ENCODE data around the gene NBPF26. TPM values are rescaled to one million over a fixed set of nuclear protein-coding genes. Genes with fewer than 3 reads are reported as not detected.
A peak's percentile ranks its signal among the peaks of the same experiment; 100 is the strongest.
"Not testable (repeated sequence)": the region's sequence is repeated elsewhere in the genome, so short reads cannot be mapped to it uniquely, and the experiment has no call there.

Gene NBPF26
- total and polyA plus RNA-seq, 2 of the 13 experiments (the other 11 are each of a cell fraction or from before 2014, with no cell fraction given): 5.3 to 6.4 TPM

DNA sequence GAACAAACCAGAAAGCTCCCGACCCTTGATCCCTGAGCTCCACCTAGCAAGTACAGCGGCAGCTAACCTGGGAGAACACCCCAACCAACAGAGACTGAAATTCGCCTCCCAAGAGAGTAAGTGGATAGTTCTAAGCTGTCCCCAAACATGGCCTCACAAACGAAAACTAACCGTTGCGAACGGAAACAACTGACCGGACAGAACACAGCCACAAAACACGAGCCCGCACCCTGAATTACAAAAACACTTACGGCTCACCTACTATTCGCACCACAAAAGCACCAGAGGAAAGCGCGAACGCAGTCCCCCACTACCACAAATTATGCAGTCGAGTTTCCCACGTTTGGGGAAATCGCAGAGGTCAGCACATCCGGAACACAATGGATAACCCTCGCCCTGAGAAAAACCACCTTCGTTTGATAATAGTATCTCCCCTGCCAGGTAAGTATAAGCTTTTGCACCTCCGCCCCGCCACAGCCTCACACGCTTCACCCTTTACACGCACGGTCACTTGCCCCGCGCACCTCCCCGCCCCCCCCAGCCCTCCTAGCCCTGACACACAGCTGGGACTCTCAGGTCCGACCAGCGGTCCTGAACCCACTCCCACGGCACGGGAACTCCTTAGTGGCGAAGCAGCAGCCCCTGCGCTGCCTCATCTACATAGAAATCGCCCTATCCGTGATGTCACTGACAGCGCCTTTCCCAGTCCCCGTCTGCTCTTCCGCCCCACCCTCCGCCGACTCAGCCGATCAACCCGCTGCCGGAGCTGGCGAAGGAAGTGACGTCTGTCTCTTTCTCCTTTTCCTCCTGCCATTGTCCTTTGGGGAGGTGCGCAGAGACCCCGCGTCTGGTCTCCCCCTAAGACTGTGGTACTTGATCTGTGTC, 127.0 kb downstream of the NBPF26 start:
- Histone ChIP-seq H3K27ac (ENCODE audit: extremely low read length, insufficient read depth, low read length) (peak overlapping the region; percentile 48), H3K4me3 (replicated peaks in 1 of 3; ENCODE audit: insufficient read depth in 1 of 3, low read depth in 2 of 3, low read length in 3 of 3) (peak overlapping the region; percentile 37 to 54 (median 52); a peak in 5 of 6 replicates), H3K4me2 (ENCODE audit: low read depth, low read length) (peak overlapping the region; percentile 62), H3K9ac (ENCODE audit: insufficient read depth, low read depth, low read length) (peak overlapping the region; percentile 43; the same call in 1 of the 2 replicates)
- H4K20me1 ChIP-seq (ENCODE audit: insufficient read depth, low read length); CTCF ChIA-PET (ENCODE audit: low intra/inter-chr PET ratio, low total read pairs); H3K9me3 ChIP-seq (ENCODE audit: low read length); FAIRE-seq; H2AFZ ChIP-seq (ENCODE audit: low read length); H3K36me3 ChIP-seq (replicated peaks in 1 of 2; ENCODE audit: control insufficient read depth in 1 of 2, insufficient read depth in 2 of 2, low read length in 2 of 2); H3K4me1 ChIP-seq (ENCODE audit: insufficient read depth, low read length); H3K27me3 ChIP-seq (ENCODE audit: control insufficient read depth in 1 of 2, insufficient read depth in 2 of 2, low read length in 2 of 2); in situ Hi-C loops (cut with HindIII; ENCODE audit: extremely low pct_ligation_motif_present, low pct_unique_long_range_greater_than_20kb); H3K79me2 ChIP-seq (ENCODE audit: insufficient read depth, low read length); intact Hi-C loops (cut with micrococcal nuclease; ENCODE audit: unreplicated experiment): not testable (repeated sequence)
- peak; percentile 92 for DNase-seq (ENCODE audit: low spot score)
- TSS peak; percentile 99 for BruUV-seq (replicated peaks)
- POLR2A ChIA-PET: interaction anchor here (0.6 kb wide), 1 partner anchor 92 kb away, joined by 3 read pairs; no protein-coding TSS in a partner anchor
- under 1% methylated on average over 33 of the region's 50 CpGs for WGBS (ENCODE audit: low lambda C conversion rate)
- peak; percentile 93 for ATAC-seq
- TF ChIP-seq BCL6 (CRISPR knock-in tag; IDR thresholded peaks at IDR 0.05) (peak; percentile 9; the same call in 1 of the 2 replicates), KDM2A (CRISPR knock-in tag; IDR thresholded peaks at IDR 0.05; ENCODE audit: borderline replicate concordance, low read depth) (peak; percentile 23; the same call in 1 of the 2 replicates), RBFOX2 (IDR thresholded peaks at IDR 0.05; ENCODE audit: low read depth, low read length) (peak; percentile 70), GATAD2A (CRISPR knock-in tag; IDR thresholded peaks at IDR 0.05) (0 out of 2 replicates have a peak, but pooled peaks have one; percentile 25), MAFK (conservative IDR thresholded peaks at IDR 0.05 in 1 of 2, IDR thresholded peaks at IDR 0.05 in 1 of 2; ENCODE audit: low read length in 2 of 2) (peak; percentile 82 to 86), ARNT2 (CRISPR knock-in tag; IDR thresholded peaks at IDR 0.05; ENCODE audit: low read depth) (0 out of 2 replicates have a peak, but pooled peaks have one; percentile 35), POLR2G (IDR thresholded peaks at IDR 0.05; ENCODE audit: low read depth, low read length) (peak; percentile 91), YEATS4 (CRISPR knock-in tag; IDR thresholded peaks at IDR 0.05; ENCODE audit: borderline replicate concordance) (peak; percentile 6; the same call in 1 of the 2 replicates), ZGPAT (CRISPR knock-in tag; IDR thresholded peaks at IDR 0.05) (peak; percentile 67; the same call in 1 of the 2 replicates), ZNF143 (CRISPR knock-in tag; IDR thresholded peaks at IDR 0.05) (peak; percentile 74), ZNF557 (CRISPR knock-in tag; IDR thresholded peaks at IDR 0.05) (0 out of 2 replicates have a peak, but pooled peaks have one; percentile 40), CBX1 (IDR thresholded peaks at IDR 0.05; ENCODE audit: low read depth) (peak; percentile 95), REPIN1 (CRISPR knock-in tag; IDR thresholded peaks at IDR 0.05; ENCODE audit: borderline replicate concordance, low read depth) (0 out of 2 replicates have a peak, but pooled peaks have one; percentile 30), GTF2F1 (IDR thresholded peaks at IDR 0.05; ENCODE audit: low read length) (peak; percentile 81; the same call in 1 of the 2 replicates), ZBTB21 (CRISPR knock-in tag; IDR thresholded peaks at IDR 0.05) (peak; percentile 81; the same call in 1 of the 2 replicates), HNRNPH1 (optimal IDR thresholded peaks at IDR 0.05; ENCODE audit: low read depth, low read length) (peak; percentile 86), ZNF644 (CRISPR knock-in tag; IDR thresholded peaks at IDR 0.05; ENCODE audit: low read depth) (peak; percentile 73; the same call in 1 of the 2 replicates), MIXL1 (CRISPR knock-in tag; IDR thresholded peaks at IDR 0.05) (0 out of 2 replicates have a peak, but pooled peaks have one; percentile 22)
- TF ChIP-seq, protein P1, sequence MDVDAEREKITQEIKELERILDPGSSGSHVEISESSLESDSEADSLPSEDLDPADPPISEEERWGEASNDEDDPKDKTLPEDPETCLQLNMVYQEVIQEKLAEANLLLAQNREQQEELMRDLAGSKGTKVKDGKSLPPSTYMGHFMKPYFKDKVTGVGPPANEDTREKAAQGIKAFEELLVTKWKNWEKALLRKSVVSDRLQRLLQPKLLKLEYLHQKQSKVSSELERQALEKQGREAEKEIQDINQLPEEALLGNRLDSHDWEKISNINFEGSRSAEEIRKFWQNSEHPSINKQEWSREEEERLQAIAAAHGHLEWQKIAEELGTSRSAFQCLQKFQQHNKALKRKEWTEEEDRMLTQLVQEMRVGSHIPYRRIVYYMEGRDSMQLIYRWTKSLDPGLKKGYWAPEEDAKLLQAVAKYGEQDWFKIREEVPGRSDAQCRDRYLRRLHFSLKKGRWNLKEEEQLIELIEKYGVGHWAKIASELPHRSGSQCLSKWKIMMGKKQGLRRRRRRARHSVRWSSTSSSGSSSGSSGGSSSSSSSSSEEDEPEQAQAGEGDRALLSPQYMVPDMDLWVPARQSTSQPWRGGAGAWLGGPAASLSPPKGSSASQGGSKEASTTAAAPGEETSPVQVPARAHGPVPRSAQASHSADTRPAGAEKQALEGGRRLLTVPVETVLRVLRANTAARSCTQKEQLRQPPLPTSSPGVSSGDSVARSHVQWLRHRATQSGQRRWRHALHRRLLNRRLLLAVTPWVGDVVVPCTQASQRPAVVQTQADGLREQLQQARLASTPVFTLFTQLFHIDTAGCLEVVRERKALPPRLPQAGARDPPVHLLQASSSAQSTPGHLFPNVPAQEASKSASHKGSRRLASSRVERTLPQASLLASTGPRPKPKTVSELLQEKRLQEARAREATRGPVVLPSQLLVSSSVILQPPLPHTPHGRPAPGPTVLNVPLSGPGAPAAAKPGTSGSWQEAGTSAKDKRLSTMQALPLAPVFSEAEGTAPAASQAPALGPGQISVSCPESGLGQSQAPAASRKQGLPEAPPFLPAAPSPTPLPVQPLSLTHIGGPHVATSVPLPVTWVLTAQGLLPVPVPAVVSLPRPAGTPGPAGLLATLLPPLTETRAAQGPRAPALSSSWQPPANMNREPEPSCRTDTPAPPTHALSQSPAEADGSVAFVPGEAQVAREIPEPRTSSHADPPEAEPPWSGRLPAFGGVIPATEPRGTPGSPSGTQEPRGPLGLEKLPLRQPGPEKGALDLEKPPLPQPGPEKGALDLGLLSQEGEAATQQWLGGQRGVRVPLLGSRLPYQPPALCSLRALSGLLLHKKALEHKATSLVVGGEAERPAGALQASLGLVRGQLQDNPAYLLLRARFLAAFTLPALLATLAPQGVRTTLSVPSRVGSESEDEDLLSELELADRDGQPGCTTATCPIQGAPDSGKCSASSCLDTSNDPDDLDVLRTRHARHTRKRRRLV (CRISPR knock-in tag; IDR thresholded peaks at IDR 0.05): peak; percentile 99

Measured in HepG2 (cell line).